H1 (cell line): ENCODE measurements around the gene SUMF1. TPM values are rescaled to one million over a fixed set of nuclear protein-coding genes. Genes with fewer than 3 reads are reported as not detected.

Experiments
- CTCF ChIA-PET: fragments of 300-600 bp; sonication (Branson Sonifier 250); formaldehyde crosslinking; loops from one replicate; lab custom pipeline; 2021; ENCODE audit not compliant: partially characterized antibody; lab: Charles Lee
- POLR2A ChIA-PET: fragments of 300-600 bp; sonication (Branson Sonifier 250); formaldehyde crosslinking; loops from one replicate; lab custom pipeline; 2021; ENCODE audit warnings: inconsistent platforms; ENCODE audit not compliant: partially characterized antibody; lab: Charles Lee
- DNase-seq, 2 experiments: peaks; one replicate each; pipeline versions ENCODE4 v3.0.0 to v3.0.0-alpha.2; 2010 to 2022; ENCODE audit warnings: low spot score in 2 of 2, low read depth in 1 of 2, mixed read lengths in 1 of 2
- FAIRE-seq: peaks from 2 replicates; lab custom pipeline; 2011; peaks lifted over from hg19 to GRCh38; lab: Jason Lieb, UNC
- H2AFZ ChIP-seq: 2 replicates; pipeline ENCODE4 v1.8.1; 2012; ENCODE audit warnings: low read length, inconsistent platforms
- H2AK5ac ChIP-seq: 2 replicates; pipeline ENCODE4 v1.6.1; 2013; ENCODE audit warnings: low read depth, low read length
- H2BK120ac ChIP-seq: replicated peaks from 2 replicates; pipeline ENCODE3; 2013; ENCODE audit warnings: low read depth, low read length, inconsistent platforms
- H2BK12ac ChIP-seq: 2 replicates; pipeline ENCODE4 v1.6.1; 2013; ENCODE audit warnings: low read depth, low read length
- H2BK15ac ChIP-seq: 2 replicates; pipeline ENCODE4 v1.6.1; 2013; ENCODE audit warnings: low read length
- H2BK20ac ChIP-seq: 2 replicates; pipeline ENCODE4 v1.6.1; 2013; ENCODE audit warnings: low read length
- H2BK5ac ChIP-seq: 2 replicates; pipeline ENCODE4 v1.6.1; 2013; ENCODE audit warnings: low read depth, low read length
- H3K14ac ChIP-seq: 2 replicates; pipeline ENCODE4 v1.6.1; 2013; ENCODE audit warnings: inconsistent platforms; ENCODE audit not compliant: insufficient read length
- H3K18ac ChIP-seq: 2 replicates; pipeline ENCODE4 v1.6.1; 2013; ENCODE audit warnings: low read length; ENCODE audit errors: extremely low read depth
- H3K23ac ChIP-seq: 2 replicates; pipeline ENCODE4 v1.6.1; 2013; ENCODE audit warnings: inconsistent platforms; ENCODE audit not compliant: insufficient read length
- H3K23me2 ChIP-seq: 2 replicates; pipeline ENCODE4 v1.6.1; 2013; ENCODE audit warnings: low read depth, low read length
- H3K27ac ChIP-seq: 2 replicates; pipeline ENCODE4 v1.6.1; 2011; ENCODE audit warnings: low read depth, low read length, inconsistent platforms
- H3K27me3 ChIP-seq, 4 experiments: replicated peaks in 1 of 4; 1 replicate in 1 of 4; 2 replicates in 3 of 4; pipeline versions ENCODE4 v1.6.1 to v1.8.1; 2011 to 2013; ENCODE audit warnings: low read length in 3 of 4, mild to moderate bottlenecking in 3 of 4, inconsistent platforms in 2 of 4, mixed read lengths in 2 of 4, moderate library complexity in 1 of 4; ENCODE audit not compliant: control insufficient read depth in 3 of 4, insufficient read depth in 3 of 4; ENCODE audit errors: extremely low read depth in 1 of 4
- H3K36me3 ChIP-seq, 4 experiments: 2 replicates each; pipeline versions ENCODE4 v1.6.1 to v1.8.1; 2011 to 2013; ENCODE audit warnings: mild to moderate bottlenecking in 4 of 4, low read length in 3 of 4, moderate library complexity in 2 of 4, control low read depth in 1 of 4, inconsistent platforms in 1 of 4; ENCODE audit not compliant: insufficient read depth in 4 of 4, control insufficient read depth in 2 of 4
- H3K4ac ChIP-seq: replicated peaks from 2 replicates; pipeline ENCODE3; 2013; ENCODE audit warnings: low read length, low read depth, mixed read lengths, inconsistent platforms; ENCODE audit not compliant: insufficient read length
- H3K4me1 ChIP-seq, 4 experiments: replicated peaks in 1 of 4; 1 replicate in 1 of 4; 2 replicates in 3 of 4; pipeline versions ENCODE4 v1.6.1 to v1.8.1; 2011 to 2013; ENCODE audit warnings: low read length in 3 of 4, inconsistent platforms in 2 of 4, mixed read lengths in 1 of 4; ENCODE audit not compliant: insufficient read depth in 4 of 4, control insufficient read depth in 3 of 4
- H3K4me2 ChIP-seq, 2 experiments: 2 replicates each; pipeline versions ENCODE4 v1.6.1 to v1.8.1; 2011 to 2013; ENCODE audit warnings: low read depth in 2 of 2, low read length in 2 of 2, control low read depth in 1 of 2, inconsistent platforms in 1 of 2, mild to moderate bottlenecking in 1 of 2; ENCODE audit not compliant: insufficient read depth in 1 of 2
- H3K4me3 ChIP-seq, 4 experiments: fragments of 200-600, 300-600 bp in 1 of 4; sonication (generic), shearing (Covaris generic), sonication (Bioruptor Twin) in 1 of 4; 2 replicates each; pipeline versions ENCODE4 v1.5.1 to v1.8.1; 2011 to 2016; ENCODE audit warnings: low read length in 4 of 4, low read depth in 3 of 4, control low read depth in 2 of 4, inconsistent platforms in 2 of 4, mild to moderate bottlenecking in 2 of 4, mixed read lengths in 1 of 4, moderate library complexity in 1 of 4; ENCODE audit not compliant: insufficient read depth in 2 of 4; ENCODE audit errors: extremely low read depth in 1 of 4
- H3K56ac ChIP-seq: replicated peaks from 2 replicates; pipeline ENCODE3; 2013; ENCODE audit warnings: low read depth, mild to moderate bottlenecking, mixed read lengths, low read length, inconsistent platforms; ENCODE audit not compliant: insufficient read length
- H3K79me1 ChIP-seq: 2 replicates; pipeline ENCODE4 v1.6.1; 2013; ENCODE audit warnings: low read depth, low read length, control low read depth
- H3K79me2 ChIP-seq, 2 experiments: 2 replicates each; pipeline versions ENCODE4 v1.6.1 to v1.8.1; 2012 to 2013; ENCODE audit warnings: low read length in 2 of 2, mild to moderate bottlenecking in 2 of 2, inconsistent platforms in 1 of 2; ENCODE audit not compliant: insufficient read depth in 2 of 2, control insufficient read depth in 1 of 2
- H3K9ac ChIP-seq, 4 experiments: replicated peaks in 1 of 4; 1 replicate in 1 of 4; 2 replicates in 3 of 4; pipeline versions ENCODE4 v1.6.1 to v1.8.1; 2011 to 2013; ENCODE audit warnings: low read depth in 3 of 4, low read length in 3 of 4, control low read depth in 2 of 4, mild to moderate bottlenecking in 2 of 4, moderate library complexity in 2 of 4, inconsistent platforms in 1 of 4; ENCODE audit errors: extremely low read depth in 1 of 4
- H3K9me3 ChIP-seq, 2 experiments: 2 replicates each; pipeline versions ENCODE4 v1.6.1 to v1.8.1; 2012 to 2013; ENCODE audit warnings: mild to moderate bottlenecking in 2 of 2, moderate library complexity in 2 of 2, control low read depth in 1 of 2, inconsistent platforms in 1 of 2, low read depth in 1 of 2, low read length in 1 of 2, mixed read lengths in 1 of 2; ENCODE audit not compliant: insufficient read depth in 2 of 2
- H4K20me1 ChIP-seq, 2 experiments: replicated peaks in 1 of 2; 2 replicates each; pipeline versions ENCODE3 to v1.8.1; 2011 to 2013; ENCODE audit warnings: inconsistent platforms in 2 of 2, low read length in 2 of 2, mild to moderate bottlenecking in 1 of 2; ENCODE audit not compliant: insufficient read depth in 2 of 2, control insufficient read depth in 1 of 2
- H4K5ac ChIP-seq: 2 replicates; pipeline ENCODE4 v1.6.1; 2013; ENCODE audit warnings: low read length, low read depth, mixed read lengths, inconsistent platforms; ENCODE audit not compliant: insufficient read length
- H4K8ac ChIP-seq: 2 replicates; pipeline ENCODE4 v1.8.0; 2013; ENCODE audit warnings: mild to moderate bottlenecking, moderate library complexity, low read length, inconsistent platforms; ENCODE audit not compliant: insufficient read depth; ENCODE audit errors: extremely low read depth
- H4K91ac ChIP-seq: replicated peaks from 2 replicates; pipeline ENCODE3; 2013; ENCODE audit warnings: low read length, mixed read lengths, inconsistent platforms; ENCODE audit not compliant: insufficient read length
- BCL11A ChIP-seq, 2 experiments: IDR thresholded peaks; one replicate each; pipeline ENCODE4 v1.6.1; 2011; ENCODE audit warnings: low read depth in 2 of 2, low read length in 2 of 2, mild to moderate bottlenecking in 2 of 2
- TEAD4 ChIP-seq: IDR thresholded peaks from 2 replicates; pipeline ENCODE4 v1.6.1; 2012; ENCODE audit warnings: low read depth, low read length, inconsistent platforms, mixed read lengths
- WGBS, 2 experiments: shearing (Covaris generic) in 1 of 2; methylation state at CpG; one replicate each; pipeline versions ENCODE4 v1.1.6 to v1.1.7; 2013 to 2015; ENCODE audit warnings: low lambda C conversion rate in 2 of 2, mixed read lengths in 2 of 2, inconsistent platforms in 1 of 2, low coverage in 1 of 2, missing lambda C conversion rate in 1 of 2; ENCODE audit not compliant: insufficient replicate concordance in 2 of 2, insufficient coverage in 1 of 2, insufficient read length in 1 of 2; ENCODE audit errors: extremely low coverage in 1 of 2, missing lambda C conversion rate in 1 of 2; 5-methylcytosine and 5-hydroxymethylcytosine counted together
- polyA plus RNA-seq, 7 experiments: library from polyadenylated mRNA; depleted of rRNA in 3 of 7; stranded (reverse) in 5 of 7; unstranded in 2 of 7; fragments of >200 nt in 5 of 7; fragments of 200-250 nt in 2 of 7; gene quantifications; 1 replicate in 5 of 7; 2 replicates in 1 of 7; 4 replicates in 1 of 7; pipeline versions ENCODE4 v1.2.1 to v1.2.3, GENCODE V29; 2011 to 2013; ENCODE audit warnings: missing spikeins in 2 of 7, mixed read lengths in 2 of 7
- total RNA-seq: library from RNA; stranded (reverse); fragmentation: NEBNext Ultra II Directional; extraction: Animal tissue kit (Norgen Biotek cat#: 25700); gene quantifications from 2 replicates; pipeline ENCODE4 v1.2.1, GENCODE V29; 2021

The SUMF1 gene
- total and polyA plus RNA-seq, 2 of the 8 experiments (the other 6 are each of a cell fraction or from before 2014, with no cell fraction given) = 12.5 to 15.0 TPM

GRCh38 chr3:4326868-4327267 lies 140.2 kb downstream of the SUMF1 start:
- Histone ChIP-seq H3K4ac (no peak overlapping the region), H3K23me2 (no peaks in the 10 kb centered on the region), H3K27me3 (no peaks in the 10 kb centered on the region), H3K23ac (no peak overlapping the region), H2BK120ac (no peak overlapping the region), H3K4me3 (no peak overlapping the region), H2BK15ac (no peak overlapping the region), H2BK20ac (no peak overlapping the region), H3K14ac (no peak overlapping the region), H4K8ac (no peak overlapping the region), H3K9me3 (peaks cover 20 to 24% of the 10 kb centered on the region in 2 experiments), H2BK5ac (no peak overlapping the region), H3K36me3 (peaks cover 0 to 6% (median 1%) of the 10 kb centered on the region in 4 experiments; a peak in 2 of 8 replicates), H3K9ac (no peak overlapping the region), H4K5ac (no peak overlapping the region), H3K79me1 (no peaks in the 10 kb centered on the region), H3K79me2 (no peaks in the 10 kb centered on the region), H3K4me2 (no peak overlapping the region), H2BK12ac (no peak overlapping the region), H3K27ac (no peak overlapping the region), H2AFZ (no peak overlapping the region), H4K91ac (no peak overlapping the region), H4K20me1 (no peaks in the 10 kb centered on the region), H3K18ac (no peak overlapping the region), H3K56ac (no peak overlapping the region), H2AK5ac (no peak overlapping the region), H3K4me1 (no peaks in the 10 kb centered on the region)
- no peak for TF ChIP-seq BCL11A (IDR thresholded peaks at IDR 0.05; ENCODE audit: low read depth in 2 of 2, low read length in 2 of 2)
- no peak for TF ChIP-seq TEAD4
- 88% methylated on average over 1 of the region's 1 CpG; no CpG with 5 or more reads in 1 of the 2 experiments for WGBS, 2 experiments
- FAIRE-seq = no peak
- DNase-seq = no peak
- ChIA-PET POLR2A (no interaction called here), CTCF (interaction anchor here (1.9 to 2.5 kb wide), 2 partner anchors 8 to 12 kb away, joined by 6 read pairs; no protein-coding TSS in a partner anchor)
